IPS DF 6.9 (cell line): Measurements from ENCODE around the gene FOXO6.
A peak's percentile ranks its signal among the peaks of the same experiment; 100 is the strongest.

ENCODE experiments used
- DNase-seq: peaks from one replicate; pipeline ENCODE4 v3.0.0-alpha.2; 2013; ENCODE audit warnings: low read depth, low spot score
- H3K27ac ChIP-seq: one replicate; pipeline ENCODE4 v1.5.1; 2013; ENCODE audit warnings: low read length, control low read depth
- H3K27me3 ChIP-seq: 2 replicates; pipeline ENCODE4 v1.6.1; 2013; ENCODE audit warnings: mild to moderate bottlenecking, low read length; ENCODE audit not compliant: control insufficient read depth, insufficient read depth
- H3K36me3 ChIP-seq: 2 replicates; pipeline ENCODE4 v1.6.1; 2013; ENCODE audit warnings: low read length; ENCODE audit not compliant: control insufficient read depth, insufficient read depth
- H3K4me1 ChIP-seq: 2 replicates; pipeline ENCODE4 v1.6.1; 2013; ENCODE audit warnings: low read length; ENCODE audit not compliant: control insufficient read depth, insufficient read depth
- H3K4me3 ChIP-seq: 2 replicates; pipeline ENCODE4 v1.5.1; 2013; ENCODE audit warnings: mild to moderate bottlenecking, low read length
- H3K9me3 ChIP-seq: 2 replicates; pipeline ENCODE4 v1.6.1; 2013; ENCODE audit warnings: low read length, inconsistent platforms; ENCODE audit not compliant: control insufficient read depth, insufficient read depth
- WGBS: extraction: QIAGEN DNeasy Blood & Tissue Kit; methylation state at CpG from one replicate; pipeline ENCODE4 v1.1.7; 2013; ENCODE audit warnings: mixed read lengths, missing lambda C conversion rate; ENCODE audit not compliant: insufficient read length, insufficient coverage; 5-methylcytosine and 5-hydroxymethylcytosine counted together

The FOXO6 gene

GRCh38 chr1:41394369-41394744 lies 33.1 kb downstream of the FOXO6 start:
- WGBS = no CpG with 5 or more reads among the region's 10 CpGs
- H3K4me3 ChIP-seq = no peak overlapping the region
- peaks cover 19% of the 10 kb centered on the region for H3K4me1 ChIP-seq
- no peaks in the 10 kb centered on the region for H3K9me3 ChIP-seq
- no peak for DNase-seq
- H3K27ac ChIP-seq = no peak overlapping the region
- no peaks in the 10 kb centered on the region for H3K36me3 ChIP-seq
- H3K27me3 ChIP-seq = no peaks in the 10 kb centered on the region

- Histone ChIP-seq H3K27ac (no peak overlapping the region), H3K27me3 (no peaks in the 10 kb centered on the region), H3K36me3 (no peaks in the 10 kb centered on the region), H3K9me3 (no peaks in the 10 kb centered on the region), H3K4me1 (peaks cover 20% of the 10 kb centered on the region), H3K4me3 (no peak overlapping the region)
- WGBS = 100% methylated on average over 1 of the region's 14 CpGs
- DNase-seq = peak; percentile 70
Measured at GRCh38 chr1:41394959-41395956, 34.0 kb downstream of the FOXO6 start.

- no peaks in the 10 kb centered on the region for H3K36me3 ChIP-seq
- no CpG with 5 or more reads among the region's 14 CpGs for WGBS
- no peak for DNase-seq
- H3K27ac ChIP-seq = no peak overlapping the region
- no peak overlapping the region for H3K4me3 ChIP-seq
- H3K9me3 ChIP-seq = no peaks in the 10 kb centered on the region
- no peaks in the 10 kb centered on the region for H3K27me3 ChIP-seq
- peaks cover 20% of the 10 kb centered on the region for H3K4me1 ChIP-seq
Measured at GRCh38 chr1:41396084-41396483, 34.9 kb downstream of the FOXO6 start.

- Histone ChIP-seq H3K9me3 (no peaks in the 10 kb centered on the region), H3K4me3 (no peak overlapping the region), H3K36me3 (no peaks in the 10 kb centered on the region), H3K27me3 (no peaks in the 10 kb centered on the region), H3K4me1 (peaks cover 18% of the 10 kb centered on the region), H3K27ac (no peak overlapping the region)
- no peak for DNase-seq
- WGBS = no CpG with 5 or more reads among the region's 5 CpGs
Measured at GRCh38 chr1:41397020-41397419, 35.8 kb downstream of the FOXO6 start.

- no peak for DNase-seq
- Histone ChIP-seq H3K27me3 (no peaks in the 10 kb centered on the region), H3K4me3 (no peak overlapping the region), H3K36me3 (no peaks in the 10 kb centered on the region), H3K9me3 (no peaks in the 10 kb centered on the region), H3K4me1 (peaks cover 18% of the 10 kb centered on the region), H3K27ac (no peak overlapping the region)
- no CpG with 5 or more reads among the region's 3 CpGs for WGBS
Measured at GRCh38 chr1:41397753-41398330, 36.6 kb downstream of the FOXO6 start.

GRCh38 chr1:41399145-41399795 lies 38.0 kb downstream of the FOXO6 start:
- H3K9me3 ChIP-seq = no peaks in the 10 kb centered on the region
- H3K36me3 ChIP-seq = no peaks in the 10 kb centered on the region
- no peaks in the 10 kb centered on the region for H3K27me3 ChIP-seq
- no CpG with 5 or more reads among the region's 13 CpGs for WGBS
- H3K4me1 ChIP-seq = peaks cover 13% of the 10 kb centered on the region
- DNase-seq = no peak
- no peak overlapping the region for H3K27ac ChIP-seq
- no peak overlapping the region for H3K4me3 ChIP-seq

- no peaks in the 10 kb centered on the region for H3K27me3 ChIP-seq
- no CpG with 5 or more reads among the region's 3 CpGs for WGBS
- peaks cover 17% of the 10 kb centered on the region for H3K4me1 ChIP-seq
- no peaks in the 10 kb centered on the region for H3K36me3 ChIP-seq
- no peaks in the 10 kb centered on the region for H3K9me3 ChIP-seq
- no peak overlapping the region for H3K4me3 ChIP-seq
- DNase-seq = no peak
- H3K27ac ChIP-seq = no peak overlapping the region
Measured at GRCh38 chr1:41400225-41400624, 39.0 kb downstream of the FOXO6 start.

GRCh38 chr1:41401899-41402298 lies 40.7 kb downstream of the FOXO6 start:
- no peaks in the 10 kb centered on the region for H3K9me3 ChIP-seq
- WGBS = no CpG with 5 or more reads among the region's 2 CpGs
- peaks cover 12% of the 10 kb centered on the region for H3K4me1 ChIP-seq
- no peaks in the 10 kb centered on the region for H3K27me3 ChIP-seq
- H3K36me3 ChIP-seq = no peaks in the 10 kb centered on the region
- DNase-seq = no peak
- H3K27ac ChIP-seq = no peak overlapping the region
- no peak overlapping the region for H3K4me3 ChIP-seq

GRCh38 chr1:41404308-41404761 lies 43.1 kb downstream of the FOXO6 start:
- Histone ChIP-seq H3K9me3 (no peaks in the 10 kb centered on the region), H3K36me3 (no peaks in the 10 kb centered on the region), H3K27ac (no peak overlapping the region), H3K4me1 (peaks cover 14% of the 10 kb centered on the region), H3K27me3 (no peaks in the 10 kb centered on the region), H3K4me3 (no peak overlapping the region)
- DNase-seq = no peak
- no CpG with 5 or more reads among the region's 10 CpGs for WGBS

- Histone ChIP-seq H3K36me3 (no peaks in the 10 kb centered on the region), H3K27me3 (no peaks in the 10 kb centered on the region), H3K27ac (no peak overlapping the region), H3K4me3 (no peak overlapping the region), H3K9me3 (no peaks in the 10 kb centered on the region), H3K4me1 (peaks cover 13% of the 10 kb centered on the region)
- no peak for DNase-seq
- WGBS = no CpG with 5 or more reads among the region's 14 CpGs
Measured at GRCh38 chr1:41407664-41408252, 46.5 kb downstream of the FOXO6 start.
